ENCODE data around the gene FBRS.

GRCh38 chr16:30644334-30644830 lies 13.8 kb upstream of the FBRS start:
- TF ChIP-seq CTCF (IDR thresholded peaks at IDR 0.05; ENCODE audit: low read depth, low read length, poor library complexity, severe bottlenecking) (no peak), EZH2phosphoT487 (IDR thresholded peaks at IDR 0.05; ENCODE audit: borderline replicate concordance, low read length) (no peak)
